Measurements from ENCODE around the gene GNAI3.

GRCh38 chr1:109649491-109649914 lies 101.1 kb downstream of the GNAI3 start:
- TF ChIP-seq MAX (IDR thresholded peaks at IDR 0.05) (no peak), CTCF (IDR thresholded peaks at IDR 0.05) (peak; percentile 55), POLR2A (IDR thresholded peaks at IDR 0.05; ENCODE audit: low read length) (no peak), REST (IDR thresholded peaks at IDR 0.05) (no peak), ATOH8 (CRISPR knock-in tag; IDR thresholded peaks at IDR 0.05; ENCODE audit: low read depth) (no peak), RCOR1 (IDR thresholded peaks at IDR 0.05; ENCODE audit: low read depth, low read length) (no peak), MAZ (IDR thresholded peaks at IDR 0.05; ENCODE audit: borderline replicate concordance, low read depth, low read length) (no peak), JUNB (IDR thresholded peaks at IDR 0.05) (no peak), RAD21 (conservative IDR thresholded peaks at IDR 0.05 in 1 of 2, IDR thresholded peaks at IDR 0.05 in 1 of 2) (peak; percentile 48 to 50), ZFP36 (IDR thresholded peaks at IDR 0.05; ENCODE audit: borderline replicate concordance, partially characterized antibody) (no peak), RFX5 (IDR thresholded peaks at IDR 0.05) (no peak), NFE2L2 (conservative IDR thresholded peaks at IDR 0.05; ENCODE audit: low read length) (no peak)

All from A549 (cell line).